22Rv1 (cell line): Measurements from ENCODE around the gene EIF1.

Experiments used
- H3K27ac ChIP-seq: fragments of 450-650 bp; 2 replicates; pipeline ENCODE4 v1.5.1; 2017
- ZFX ChIP-seq: fragments of 450-650 bp; IDR thresholded peaks from 2 replicates; pipeline ENCODE4 v1.6.1; 2017; ENCODE audit warnings: antibody characterized with exemption, borderline replicate concordance
- TF ChIP-seq, protein P1 (sequence below): fragments of 450-650 bp; IDR thresholded peaks from 2 replicates; pipeline ENCODE4 v1.5.1; 2017; ENCODE audit warnings: mild to moderate bottlenecking

The EIF1 gene

DNA sequence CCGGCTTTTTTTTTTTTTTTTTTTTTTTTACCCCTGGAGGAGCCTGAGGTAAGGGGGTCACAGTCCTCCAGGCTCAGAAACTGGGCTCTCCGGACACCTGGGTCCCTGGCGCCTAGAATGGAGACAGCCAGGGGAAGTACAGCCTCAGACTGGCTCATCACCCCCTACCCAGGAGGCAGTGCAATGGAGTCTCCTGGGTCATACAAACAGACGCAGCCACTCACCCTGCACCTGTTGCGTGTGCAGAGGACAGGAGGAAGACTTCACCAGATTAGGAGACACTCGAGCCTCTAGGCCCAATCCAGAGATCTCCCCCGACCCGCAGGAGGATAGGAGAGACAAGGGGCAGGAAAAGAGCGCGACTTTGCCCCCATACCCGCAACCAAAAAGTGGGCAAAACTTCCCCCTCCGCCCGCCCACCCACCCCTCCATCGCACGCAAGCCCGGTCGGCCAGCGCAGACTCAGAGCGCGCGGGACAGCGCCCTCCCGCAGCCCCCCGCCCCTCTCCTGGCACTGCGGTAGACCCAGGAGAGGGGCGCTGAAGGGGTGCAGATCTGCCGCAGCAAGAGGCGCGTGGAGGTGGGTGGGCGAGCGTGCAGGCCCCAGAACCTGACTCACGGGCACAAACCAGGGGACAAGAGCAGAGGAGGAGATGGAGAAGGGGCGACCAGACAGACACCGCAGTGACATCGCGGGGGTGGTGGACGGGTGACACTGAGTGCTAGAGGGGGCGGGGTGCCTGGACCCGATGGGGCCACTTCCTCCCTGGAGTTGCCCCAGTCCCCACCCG, 44.9 kb downstream of the EIF1 start:
- TF ChIP-seq, protein P1, sequence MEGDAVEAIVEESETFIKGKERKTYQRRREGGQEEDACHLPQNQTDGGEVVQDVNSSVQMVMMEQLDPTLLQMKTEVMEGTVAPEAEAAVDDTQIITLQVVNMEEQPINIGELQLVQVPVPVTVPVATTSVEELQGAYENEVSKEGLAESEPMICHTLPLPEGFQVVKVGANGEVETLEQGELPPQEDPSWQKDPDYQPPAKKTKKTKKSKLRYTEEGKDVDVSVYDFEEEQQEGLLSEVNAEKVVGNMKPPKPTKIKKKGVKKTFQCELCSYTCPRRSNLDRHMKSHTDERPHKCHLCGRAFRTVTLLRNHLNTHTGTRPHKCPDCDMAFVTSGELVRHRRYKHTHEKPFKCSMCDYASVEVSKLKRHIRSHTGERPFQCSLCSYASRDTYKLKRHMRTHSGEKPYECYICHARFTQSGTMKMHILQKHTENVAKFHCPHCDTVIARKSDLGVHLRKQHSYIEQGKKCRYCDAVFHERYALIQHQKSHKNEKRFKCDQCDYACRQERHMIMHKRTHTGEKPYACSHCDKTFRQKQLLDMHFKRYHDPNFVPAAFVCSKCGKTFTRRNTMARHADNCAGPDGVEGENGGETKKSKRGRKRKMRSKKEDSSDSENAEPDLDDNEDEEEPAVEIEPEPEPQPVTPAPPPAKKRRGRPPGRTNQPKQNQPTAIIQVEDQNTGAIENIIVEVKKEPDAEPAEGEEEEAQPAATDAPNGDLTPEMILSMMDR, result no peak
- no peak for TF ChIP-seq ZFX
- no peak overlapping the region for H3K27ac ChIP-seq

DNA sequence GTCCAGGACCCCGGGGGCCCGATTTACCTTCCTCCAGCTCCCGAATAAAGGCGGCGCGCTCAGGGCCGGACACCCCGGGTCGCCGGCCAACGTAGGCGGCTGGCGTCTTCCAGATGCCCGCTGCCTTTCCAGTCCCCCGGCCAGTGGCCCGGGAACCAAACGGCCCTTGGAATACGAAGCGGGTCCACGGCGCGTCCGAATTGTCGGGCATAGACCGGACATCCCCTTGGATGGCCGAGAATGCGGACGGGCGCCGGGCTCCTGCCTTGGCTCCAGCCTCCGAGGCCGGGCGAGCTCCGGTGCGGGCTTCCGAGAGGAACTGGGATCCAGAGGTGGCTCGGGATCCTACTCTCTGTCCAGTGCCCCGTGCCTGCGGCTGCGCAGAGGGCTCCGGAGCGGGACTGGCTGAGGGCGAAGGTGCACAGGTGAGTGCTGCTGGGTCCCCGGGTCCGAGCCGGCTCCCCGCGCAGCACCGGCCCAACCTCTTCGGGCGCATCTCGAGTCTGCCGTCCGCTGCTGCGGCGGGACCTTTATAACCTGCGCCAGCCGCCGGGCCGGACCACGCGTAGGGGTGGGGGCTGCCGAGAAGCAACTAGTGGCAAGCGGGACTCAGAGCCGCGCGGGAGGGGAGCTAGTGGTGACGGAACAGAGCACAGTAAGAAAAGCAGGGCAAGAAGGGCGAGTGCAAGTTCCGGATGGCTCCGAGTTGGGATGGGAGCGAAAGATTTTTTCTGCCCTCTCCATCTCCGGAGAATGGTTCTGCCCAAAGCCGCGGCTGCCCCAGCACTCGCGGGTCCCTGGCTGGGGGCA, 45.7 kb downstream of the EIF1 start, which contains the start of gene HAP1:
HAP1 (minus strand) TSS at position 505 of the 810 bp plus-strand sequence; CDS start at position 496, 9 bp downstream.
- H3K27ac ChIP-seq, result peak within 1 kb of the TSS; percentile 42; the same call in 1 of the 2 replicates
- TF ChIP-seq, protein P1, result no peak
- no peak for TF ChIP-seq ZFX

DNA sequence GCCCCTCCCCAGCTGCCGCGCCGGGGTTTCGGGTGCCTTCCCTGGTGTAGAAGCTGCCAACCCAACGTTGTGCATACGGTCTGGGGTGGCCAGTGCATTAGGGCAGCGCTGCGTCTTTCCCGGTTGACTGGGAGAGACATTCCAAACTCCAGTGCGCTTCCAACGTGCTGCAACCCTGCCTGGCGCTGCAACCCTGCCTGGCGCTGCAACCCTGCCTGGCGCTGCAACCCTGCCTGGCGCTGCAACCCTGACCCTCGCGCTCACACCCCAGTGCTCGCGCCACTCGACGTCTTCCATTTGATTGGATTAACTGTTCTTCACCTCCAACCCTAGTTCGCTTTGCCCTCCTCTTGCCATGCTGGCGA, 46.2 kb downstream of the EIF1 start:
- peak overlapping the region; percentile 42; the same call in 1 of the 2 replicates for H3K27ac ChIP-seq
- TF ChIP-seq, protein P1, result 0 out of 2 replicates have a peak, but pooled peaks have one; percentile 3
- TF ChIP-seq ZFX, result no peak

DNA sequence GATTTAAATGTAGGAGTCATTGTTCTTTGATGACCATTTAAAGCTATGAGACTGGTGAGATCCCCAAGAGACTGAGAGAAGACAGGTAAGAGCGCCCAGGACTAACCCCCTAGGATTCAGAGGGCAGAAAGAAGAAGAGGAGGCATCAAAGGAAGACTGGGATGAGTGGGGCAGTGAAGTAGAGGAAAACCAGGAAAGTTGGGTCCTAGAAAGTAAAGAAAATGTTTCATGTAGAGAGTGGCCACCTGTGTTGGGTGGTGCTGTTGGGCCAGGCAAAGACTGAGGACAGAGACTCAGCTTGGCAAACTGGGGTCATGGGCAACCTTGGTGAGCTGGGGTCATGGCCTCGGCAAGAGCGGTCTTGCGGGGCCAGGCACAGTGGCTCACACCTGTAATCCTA, 47.1 kb downstream of the EIF1 start:
- no peak for TF ChIP-seq ZFX
- TF ChIP-seq, protein P1, result no peak
- no peak overlapping the region for H3K27ac ChIP-seq

DNA sequence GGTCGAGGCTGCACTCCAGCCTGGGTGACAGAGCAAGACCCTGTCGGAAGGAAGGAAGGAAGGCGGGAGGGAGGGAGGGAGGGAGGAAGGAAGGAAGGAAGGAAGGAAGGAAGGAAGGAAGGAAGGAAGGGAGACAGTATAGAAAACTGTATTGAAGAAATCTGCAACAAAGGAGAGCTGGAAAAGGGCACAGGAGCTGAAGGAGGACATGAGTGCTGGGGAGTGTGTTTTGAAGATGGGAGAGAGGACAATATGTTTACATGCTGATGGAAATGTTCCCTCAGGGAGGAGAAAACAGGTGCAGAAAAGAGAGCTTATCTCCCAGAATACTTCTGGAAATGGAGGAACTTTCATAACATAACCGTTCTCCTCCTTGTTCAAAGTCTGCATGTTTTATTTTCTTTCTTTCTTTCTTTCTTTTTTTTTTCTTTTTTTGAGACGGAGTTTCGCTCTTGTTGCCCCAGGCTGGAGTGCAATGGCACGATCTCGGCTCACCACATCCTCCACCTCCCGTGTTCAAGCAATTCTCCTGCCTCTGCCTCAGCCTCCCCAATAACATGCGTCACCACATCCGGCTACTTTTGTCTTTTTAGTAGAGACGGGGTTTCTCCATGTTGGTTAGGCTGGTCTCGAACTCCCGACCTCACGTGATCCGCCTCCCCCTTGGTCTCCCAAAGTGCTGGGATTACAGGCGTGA, 48.4 kb downstream of the EIF1 start:
- H3K27ac ChIP-seq, result no peak overlapping the region
- TF ChIP-seq, protein P1, result no peak
- no peak for TF ChIP-seq ZFX

DNA sequence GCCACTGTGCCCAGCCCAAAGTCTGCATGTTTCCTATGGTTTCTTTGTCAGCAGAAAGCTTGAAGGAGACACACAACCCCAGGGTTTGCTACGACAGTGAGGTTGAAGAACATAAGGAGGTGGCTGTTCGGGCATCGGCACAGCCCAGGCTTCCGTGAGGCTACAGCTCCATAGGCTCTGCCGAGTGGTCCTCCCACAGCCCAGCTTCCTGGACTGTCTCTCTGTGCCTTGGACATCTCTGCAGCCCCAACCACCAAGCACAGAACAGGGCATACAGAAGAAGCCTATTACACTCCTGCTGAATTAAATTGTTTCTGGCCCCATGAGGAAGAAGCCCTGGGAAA, 49.0 kb downstream of the EIF1 start:
- TF ChIP-seq, protein P1, result no peak
- no peak for TF ChIP-seq ZFX
- H3K27ac ChIP-seq, result no peak overlapping the region
